ENCODE data around the gene EXOC3L1. TPM values are rescaled to one million over a fixed set of nuclear protein-coding genes. Genes with fewer than 3 reads are reported as not detected.
A peak's percentile ranks its signal among the peaks of the same experiment; 100 is the strongest.

Gene EXOC3L1
- polyA plus RNA-seq, 2 of the 4 experiments (the other 2 are of a cell fraction), result 0.06 TPM; not detected in 1

- ATAC-seq (peak; percentile 76 to 89), FAIRE-seq (no peak), DNase-seq (ENCODE audit: low read depth in 1 of 2, low spot score in 1 of 2) (peak; percentile 66 to 93)
- no peak overlapping the region for H3K4me2 ChIP-seq
- peaks cover 19% of the 10 kb centered on the region for H3K4me1 ChIP-seq
- no peak overlapping the region for H3K27ac ChIP-seq
- no peak overlapping the region for H3K4me3 ChIP-seq
- TF ChIP-seq PHF8 (IDR thresholded peaks at IDR 0.05; ENCODE audit: borderline replicate concordance, low read depth), result no peak
- no peak for TF ChIP-seq ZSCAN20 (CRISPR knock-in tag; IDR thresholded peaks at IDR 0.05)
- TF ChIP-seq RAD21 (conservative IDR thresholded peaks at IDR 0.05 in 1 of 2, IDR thresholded peaks at IDR 0.05 in 1 of 2), result peak; percentile 44 to 47; a peak in 3 of 5 replicates
- peak in 1 of 2 experiments; percentile 40; a peak in 2 of 5 replicates for TF ChIP-seq JUN (IDR thresholded peaks at IDR 0.05)
- peak; percentile 76 for TF ChIP-seq CTCF (IDR thresholded peaks at IDR 0.05)
- TF ChIP-seq SMC3 (IDR thresholded peaks at IDR 0.05), result peak; percentile 49
- POLR2A ChIA-PET, result interaction anchor here (0.6 to 1.6 kb wide), 4 partner anchors 10 to 48 kb away, joined by 3 to 5 read pairs (median 4); partner anchors contain the start of gene TMEM208
- H3K9me3 ChIP-seq, result no peaks in the 10 kb centered on the region
- CTCF ChIA-PET, result interaction anchor here (0.6 to 10.3 kb wide), 29 partner anchors 10 to 411 kb away, joined by 3 to 105 read pairs (median 5); partner anchors contain the start of genes ATP6V0D1, EXOC3L1, FBXL8 and FHOD1
- WGBS (ENCODE audit: missing lambda C conversion rate), result 66% methylated on average over 11 of the region's 12 CpGs
These were observed 8.3 kb upstream of the EXOC3L1 start for GRCh38 chr16:67198238-67198734.

GRCh38 chr16:67197704-67198103 lies 7.8 kb upstream of the EXOC3L1 start:
- TF ChIP-seq HOXB13 (CRISPR knock-in tag; IDR thresholded peaks at IDR 0.05; ENCODE audit: low read depth) (no peak), RFX5 (IDR thresholded peaks at IDR 0.05) (no peak)
- Histone ChIP-seq H3K4me2 (no peak overlapping the region), H3K4me1 (peaks cover 22% of the 10 kb centered on the region), H3K27ac (no peak overlapping the region), H3K9me3 (no peaks in the 10 kb centered on the region), H3K4me3 (no peak overlapping the region)
- ATAC-seq, result peak in 1 of 2 experiments; percentile 2; a peak in 1 of 6 replicates
- no peak for FAIRE-seq
- DNase-seq (ENCODE audit: low read depth in 1 of 2, low spot score in 1 of 2), result no peak
- WGBS (ENCODE audit: missing lambda C conversion rate), result 75% methylated on average over 6 of the region's 6 CpGs
- CTCF ChIA-PET, result interaction anchor here (0.6 to 10.3 kb wide), 28 partner anchors 9 to 532 kb away, joined by 3 to 105 read pairs (median 6); partner anchors contain the start of genes EXOC3L1, FBXL8, FHOD1 and TMEM208
- POLR2A ChIA-PET, result interaction anchor here (0.6 to 1.6 kb wide), 4 partner anchors 10 to 48 kb away, joined by 3 to 5 read pairs (median 4); partner anchors contain the start of gene TMEM208

GRCh38 chr16:67196881-67197280 lies 6.9 kb upstream of the EXOC3L1 start:
- ATAC-seq, result no peak
- WGBS (ENCODE audit: missing lambda C conversion rate), result 92% methylated on average over 1 of the region's 1 CpG
- ChIA-PET CTCF (interaction anchor here (0.6 to 10.3 kb wide), 10 partner anchors 8 to 281 kb away, joined by 3 to 105 read pairs (median 8); partner anchors contain the start of genes EXOC3L1, FBXL8, FHOD1 and TRADD), POLR2A (no interaction called here)
- Histone ChIP-seq H3K4me3 (no peak overlapping the region), H3K9me3 (no peaks in the 10 kb centered on the region), H3K4me2 (no peak overlapping the region), H3K27ac (no peak overlapping the region), H3K4me1 (peaks cover 22% of the 10 kb centered on the region)
- DNase-seq (ENCODE audit: low read depth in 1 of 2, low spot score in 1 of 2), result no peak
- no peak for FAIRE-seq
- TF ChIP-seq MAFK (IDR thresholded peaks at IDR 0.05; ENCODE audit: partially characterized antibody) (no peak), RFX5 (IDR thresholded peaks at IDR 0.05) (no peak), USF2 (IDR thresholded peaks at IDR 0.05) (no peak)

- TF ChIP-seq EHF (CRISPR knock-in tag; IDR thresholded peaks at IDR 0.05) (no peak), REST (IDR thresholded peaks at IDR 0.05) (no peak), ELK1 (IDR thresholded peaks at IDR 0.05; ENCODE audit: low read depth, low read length) (no peak), HDAC2 (IDR thresholded peaks at IDR 0.05) (no peak), RAD21 (conservative IDR thresholded peaks at IDR 0.05 in 1 of 2, IDR thresholded peaks at IDR 0.05 in 1 of 2) (no peak), SREBF2 (IDR thresholded peaks at IDR 0.05) (no peak)
- ChIA-PET POLR2A (no interaction called here), CTCF (interaction anchor here (0.7 to 10.3 kb wide), 7 partner anchors 8 to 89 kb away, joined by 3 to 105 read pairs (median 5); no protein-coding TSS in a partner anchor)
- FAIRE-seq (no peak), ATAC-seq (no peak), DNase-seq (ENCODE audit: low read depth in 1 of 2, low spot score in 1 of 2) (no peak)
- no peak overlapping the region for H3K4me3 ChIP-seq
- H3K4me2 ChIP-seq, result no peak overlapping the region
- peaks cover 28% of the 10 kb centered on the region for H3K4me1 ChIP-seq
- H3K27ac ChIP-seq, result no peak overlapping the region
- WGBS (ENCODE audit: missing lambda C conversion rate), result 77% methylated on average over 3 of the region's 5 CpGs
- H3K9me3 ChIP-seq, result no peaks in the 10 kb centered on the region
These were observed 5.7 kb upstream of the EXOC3L1 start for GRCh38 chr16:67195676-67196075.

Data from A549 (cell line).